K562 (cell line): Measurements from ENCODE around the gene VSTM5. TPM values are rescaled to one million over a fixed set of nuclear protein-coding genes. Genes with fewer than 3 reads are reported as not detected.
A peak's percentile ranks its signal among the peaks of the same experiment; 100 is the strongest.

Experiments used
- CHD7 ChIP-seq: fragments of 200-600 bp; sonication (generic); IDR thresholded peaks from one replicate; pipeline ENCODE4 v1.6.1; 2012; ENCODE audit warnings: mild to moderate bottlenecking, low read depth, low read length, inconsistent platforms
- HBP1 ChIP-seq: fragments of 450-650 bp; formaldehyde crosslinking; IDR thresholded peaks from 2 replicates; pipeline ENCODE4 v1.4.0; 2022; ENCODE audit warnings: missing genetic modification characterization
- HMG20B ChIP-seq: fragments of 250-450 bp; sonication (Bioruptor Pico); IDR thresholded peaks from 2 replicates; pipeline ENCODE4 v1.5.0; 2021; ENCODE audit warnings: mild to moderate bottlenecking
- POLR3A ChIP-seq: IDR thresholded peaks from 2 replicates; pipeline ENCODE4 v1.6.1; 2011; ENCODE audit warnings: borderline replicate concordance, mild to moderate bottlenecking, moderate library complexity; ENCODE audit not compliant: insufficient read length, insufficient read depth; ENCODE audit errors: extremely low read depth
- RCOR1 ChIP-seq, 2 experiments: IDR thresholded peaks; 2 replicates each; pipeline ENCODE4 v1.6.1; 2012; ENCODE audit warnings: low read depth in 2 of 2, low read length in 2 of 2, borderline replicate concordance in 1 of 2, improper control_type of control experiment in 1 of 2
- TBP ChIP-seq: optimal IDR thresholded peaks from 2 replicates; pipeline ENCODE3; 2011; ENCODE audit warnings: low read depth, low read length, improper control_type of control experiment
- polyA plus RNA-seq, 8 experiments: library from polyadenylated mRNA; depleted of rRNA in 4 of 8; stranded (reverse) in 5 of 8; unstranded in 3 of 8; fragments of >200 nt; fragmentation: Nextera tagmentation in 2 of 8; fragmentation: Illumina TruSeq in 1 of 8; extraction: Ambion mirVana in 2 of 8; extraction: Trizol in 1 of 8; gene quantifications; 2 replicates each; pipeline versions ENCODE4 v1.2.1 to v1.2.3, GENCODE V29; 2011 to 2014; ENCODE audit warnings: inconsistent platforms in 1 of 8, missing spikeins in 1 of 8
- total RNA-seq, 7 experiments: library from RNA; depleted of rRNA in 6 of 7; stranded (reverse); fragments of >200 nt in 6 of 7; fragmentation: Illumina TruSeq in 2 of 7; extraction: Trizol in 2 of 7; gene quantifications; 2 replicates each; pipeline versions ENCODE4 v1.2.1 to v1.2.3, GENCODE V29; 2011 to 2021; ENCODE audit warnings: low replicate concordance in 1 of 7

The VSTM5 gene
- total and polyA plus RNA-seq, 9 of the 15 experiments (the other 6 are each of a cell fraction or from before 2014, with no cell fraction given), result 0.01 TPM; not detected in 8

GRCh38 chr11:93861808-93862207 lies 11.4 kb upstream of the VSTM5 start (continued):
- TF ChIP-seq RCOR1 (IDR thresholded peaks at IDR 0.05; ENCODE audit: borderline replicate concordance in 1 of 2, low read depth in 2 of 2, low read length in 2 of 2), result peak in 1 of 2 experiments; percentile 47; a peak in 1 of 4 replicates
- TF ChIP-seq HMG20B, result no peak
- no peak for TF ChIP-seq POLR3A
- TF ChIP-seq TBP, result no peak
- no peak for TF ChIP-seq HBP1 (CRISPR knock-in tag)
- TF ChIP-seq CHD7, result no peak
